ENCODE measurements around the gene DDIT4. TPM values are rescaled to one million over a fixed set of nuclear protein-coding genes. Genes with fewer than 3 reads are reported as not detected.
A peak's percentile ranks its signal among the peaks of the same experiment; 100 is the strongest.
"Not testable (repeated sequence)": the region's sequence is repeated elsewhere in the genome, so short reads cannot be mapped to it uniquely, and the experiment has no call there.

DDIT4 gene
- total RNA-seq, 1 experiment from 2014 or later: 20.7 TPM

- Histone ChIP-seq H3K4me1 (ENCODE audit: insufficient read depth, low read length, poor library complexity, severe bottlenecking) (peaks cover 22% of the 10 kb centered on the region), H3K36me3 (ENCODE audit: insufficient read depth, low read length, poor library complexity, severe bottlenecking) (no peaks in the 10 kb centered on the region), H3K27ac (ENCODE audit: low read depth, low read length, poor library complexity, severe bottlenecking) (peak overlapping the region; percentile 35), H3K4me3 (ENCODE audit: low read depth, low read length, poor library complexity, severe bottlenecking) (no peak overlapping the region), H3K9me3 (ENCODE audit: low read depth, low read length, poor library complexity, severe bottlenecking) (no peaks in the 10 kb centered on the region), H3K27me3 (replicated peaks; ENCODE audit: insufficient read depth, low read depth, low read length, poor library complexity) (no peaks in the 10 kb centered on the region)
- ChIA-PET POLR2A (ENCODE audit: low non-redundant PET) (no interaction called here), CTCF (no interaction called here)
- DNase-seq (ENCODE audit: low spot score): no peak
- no peak for TF ChIP-seq CTCF (conservative IDR thresholded peaks at IDR 0.05; ENCODE audit: low read depth, low read length)
- intact Hi-C loops (cut with micrococcal nuclease; ENCODE audit: unreplicated experiment): no loop called here
- BruUV-seq (replicated peaks): no TSS peak
These were observed 21.7 kb downstream of the DDIT4 start for GRCh38 chr10:72295330-72295910.

GRCh38 chr10:72296829-72297280 lies 23.1 kb downstream of the DDIT4 start:
- H3K36me3 ChIP-seq (ENCODE audit: insufficient read depth, low read length, poor library complexity, severe bottlenecking); intact Hi-C loops (cut with micrococcal nuclease; ENCODE audit: unreplicated experiment); H3K27me3 ChIP-seq (replicated peaks; ENCODE audit: insufficient read depth, low read depth, low read length, poor library complexity); BruUV-seq (replicated peaks); H3K9me3 ChIP-seq (ENCODE audit: low read depth, low read length, poor library complexity, severe bottlenecking); DNase-seq (ENCODE audit: low spot score): not testable (repeated sequence)
- H3K4me1 ChIP-seq (ENCODE audit: insufficient read depth, low read length, poor library complexity, severe bottlenecking): peaks cover 22% of the 10 kb centered on the region
- ChIA-PET CTCF (interaction anchor here (0.6 kb wide), 1 partner anchor 1712 kb away, joined by 3 read pairs; no protein-coding TSS in a partner anchor), POLR2A (ENCODE audit: low non-redundant PET) (interaction anchor here (0.7 to 1.3 kb wide), 3 partner anchors 23 to 24 kb away, joined by 5 to 9 read pairs (median 6); partner anchors contain the start of gene DDIT4)
- H3K27ac ChIP-seq (ENCODE audit: low read depth, low read length, poor library complexity, severe bottlenecking): peak overlapping the region; percentile 98
- H3K4me3 ChIP-seq (ENCODE audit: low read depth, low read length, poor library complexity, severe bottlenecking): peak overlapping the region; percentile 62

GRCh38 chr10:72297281-72297804 lies 23.6 kb downstream of the DDIT4 start:
- POLR2A ChIA-PET (ENCODE audit: low non-redundant PET): interaction anchor here (0.9 to 1.3 kb wide), 2 partner anchors 24 kb away, joined by 5 to 9 read pairs; partner anchors contain the start of gene DDIT4
- Histone ChIP-seq H3K27me3 (replicated peaks; ENCODE audit: insufficient read depth, low read depth, low read length, poor library complexity) (no peaks in the 10 kb centered on the region), H3K36me3 (ENCODE audit: insufficient read depth, low read length, poor library complexity, severe bottlenecking) (no peaks in the 10 kb centered on the region), H3K4me3 (ENCODE audit: low read depth, low read length, poor library complexity, severe bottlenecking) (peak overlapping the region; percentile 62), H3K27ac (ENCODE audit: low read depth, low read length, poor library complexity, severe bottlenecking) (peak overlapping the region; percentile 98), H3K4me1 (ENCODE audit: insufficient read depth, low read length, poor library complexity, severe bottlenecking) (peaks cover 22% of the 10 kb centered on the region), H3K9me3 (ENCODE audit: low read depth, low read length, poor library complexity, severe bottlenecking) (no peaks in the 10 kb centered on the region)
- TSS peak; percentile 80 for BruUV-seq (replicated peaks)
- CTCF ChIA-PET: interaction anchor here (0.6 kb wide), 1 partner anchor 1711 kb away, joined by 3 read pairs; no protein-coding TSS in a partner anchor
- TF ChIP-seq CTCF (conservative IDR thresholded peaks at IDR 0.05; ENCODE audit: low read depth, low read length): no peak
- TF ChIP-seq EZH2 (IDR thresholded peaks at IDR 0.05; ENCODE audit: borderline replicate concordance, low read depth, low read length, poor library complexity, severe bottlenecking): no peak
- peak; percentile 94 for DNase-seq (ENCODE audit: low spot score)
- intact Hi-C loops (cut with micrococcal nuclease; ENCODE audit: unreplicated experiment): no loop called here

Data from A673 (cell line).